Measurements from ENCODE around the gene FAF2.

Gene FAF2

GRCh38 chr5:176513788-176514187, 65.6 kb downstream of the FAF2 start:
- no peak overlapping the region for H3K27ac ChIP-seq (ENCODE audit: low read depth, low read length)
- no peak overlapping the region for H3K4me3 ChIP-seq (ENCODE audit: low read depth, low read length)
- peaks cover 5% of the 10 kb centered on the region for H3K36me3 ChIP-seq (ENCODE audit: control insufficient read depth, insufficient read depth, low read length)
- no peaks in the 10 kb centered on the region for H3K27me3 ChIP-seq (ENCODE audit: control insufficient read depth, insufficient read depth, low read length)
- H3K4me1 ChIP-seq (ENCODE audit: control insufficient read depth, insufficient read depth, low read length) = no peaks in the 10 kb centered on the region
- H3K9me3 ChIP-seq (ENCODE audit: control insufficient read depth, insufficient read depth, low read depth, low read length) = no peaks in the 10 kb centered on the region
- H3K9ac ChIP-seq (ENCODE audit: low read length) = no peak overlapping the region

- no peaks in the 10 kb centered on the region for H3K27me3 ChIP-seq (ENCODE audit: control insufficient read depth, insufficient read depth, low read length)
- no peaks in the 10 kb centered on the region for H3K9me3 ChIP-seq (ENCODE audit: control insufficient read depth, insufficient read depth, low read depth, low read length)
- H3K4me1 ChIP-seq (ENCODE audit: control insufficient read depth, insufficient read depth, low read length) = no peaks in the 10 kb centered on the region
- H3K4me3 ChIP-seq (ENCODE audit: low read depth, low read length) = no peak overlapping the region
- no peak overlapping the region for H3K27ac ChIP-seq (ENCODE audit: low read depth, low read length)
- no peaks in the 10 kb centered on the region; the same call in 1 of the 2 replicates for H3K36me3 ChIP-seq (ENCODE audit: control insufficient read depth, insufficient read depth, low read length)
- no peak overlapping the region for H3K9ac ChIP-seq (ENCODE audit: low read length)
These were observed 66.2 kb downstream of the FAF2 start for GRCh38 chr5:176514244-176514950.

GRCh38 chr5:176515396-176515795, 67.2 kb downstream of the FAF2 start:
- Histone ChIP-seq H3K27ac (ENCODE audit: low read depth, low read length) (no peak overlapping the region), H3K4me1 (ENCODE audit: control insufficient read depth, insufficient read depth, low read length) (no peaks in the 10 kb centered on the region), H3K36me3 (ENCODE audit: control insufficient read depth, insufficient read depth, low read length) (no peaks in the 10 kb centered on the region), H3K9me3 (ENCODE audit: control insufficient read depth, insufficient read depth, low read depth, low read length) (no peaks in the 10 kb centered on the region), H3K27me3 (ENCODE audit: control insufficient read depth, insufficient read depth, low read length) (no peaks in the 10 kb centered on the region), H3K9ac (ENCODE audit: low read length) (no peak overlapping the region), H3K4me3 (ENCODE audit: low read depth, low read length) (no peak overlapping the region)

- Histone ChIP-seq H3K4me3 (ENCODE audit: low read depth, low read length) (no peak overlapping the region), H3K36me3 (ENCODE audit: control insufficient read depth, insufficient read depth, low read length) (no peaks in the 10 kb centered on the region), H3K27me3 (ENCODE audit: control insufficient read depth, insufficient read depth, low read length) (no peaks in the 10 kb centered on the region), H3K27ac (ENCODE audit: low read depth, low read length) (no peak overlapping the region), H3K9ac (ENCODE audit: low read length) (no peak overlapping the region), H3K4me1 (ENCODE audit: control insufficient read depth, insufficient read depth, low read length) (no peaks in the 10 kb centered on the region), H3K9me3 (ENCODE audit: control insufficient read depth, insufficient read depth, low read depth, low read length) (no peaks in the 10 kb centered on the region)
These were observed 69.0 kb downstream of the FAF2 start for GRCh38 chr5:176517053-176517661.

GRCh38 chr5:176519810-176520720, 71.9 kb downstream of the FAF2 start:
- Histone ChIP-seq H3K36me3 (ENCODE audit: control insufficient read depth, insufficient read depth, low read length) (no peaks in the 10 kb centered on the region), H3K9me3 (ENCODE audit: control insufficient read depth, insufficient read depth, low read depth, low read length) (no peaks in the 10 kb centered on the region), H3K4me3 (ENCODE audit: low read depth, low read length) (no peak overlapping the region), H3K4me1 (ENCODE audit: control insufficient read depth, insufficient read depth, low read length) (no peaks in the 10 kb centered on the region), H3K27ac (ENCODE audit: low read depth, low read length) (no peak overlapping the region), H3K27me3 (ENCODE audit: control insufficient read depth, insufficient read depth, low read length) (no peaks in the 10 kb centered on the region), H3K9ac (ENCODE audit: low read length) (no peak overlapping the region)

GRCh38 chr5:176521286-176521685, 73.1 kb downstream of the FAF2 start:
- H3K36me3 ChIP-seq (ENCODE audit: control insufficient read depth, insufficient read depth, low read length) = no peaks in the 10 kb centered on the region
- H3K27me3 ChIP-seq (ENCODE audit: control insufficient read depth, insufficient read depth, low read length) = no peaks in the 10 kb centered on the region
- H3K27ac ChIP-seq (ENCODE audit: low read depth, low read length) = no peak overlapping the region
- H3K9ac ChIP-seq (ENCODE audit: low read length) = no peak overlapping the region
- no peaks in the 10 kb centered on the region for H3K9me3 ChIP-seq (ENCODE audit: control insufficient read depth, insufficient read depth, low read depth, low read length)
- no peak overlapping the region for H3K4me3 ChIP-seq (ENCODE audit: low read depth, low read length)
- no peaks in the 10 kb centered on the region for H3K4me1 ChIP-seq (ENCODE audit: control insufficient read depth, insufficient read depth, low read length)

- H3K27ac ChIP-seq (ENCODE audit: low read depth, low read length) = no peak overlapping the region
- H3K4me1 ChIP-seq (ENCODE audit: control insufficient read depth, insufficient read depth, low read length) = no peaks in the 10 kb centered on the region
- H3K4me3 ChIP-seq (ENCODE audit: low read depth, low read length) = no peak overlapping the region
- H3K9me3 ChIP-seq (ENCODE audit: control insufficient read depth, insufficient read depth, low read depth, low read length) = no peaks in the 10 kb centered on the region
- H3K27me3 ChIP-seq (ENCODE audit: control insufficient read depth, insufficient read depth, low read length) = no peaks in the 10 kb centered on the region
- no peaks in the 10 kb centered on the region for H3K36me3 ChIP-seq (ENCODE audit: control insufficient read depth, insufficient read depth, low read length)
- no peak overlapping the region for H3K9ac ChIP-seq (ENCODE audit: low read length)
These were observed 73.6 kb downstream of the FAF2 start for GRCh38 chr5:176521699-176522263.

GRCh38 chr5:176524138-176524537, 76.0 kb downstream of the FAF2 start:
- no peak overlapping the region for H3K4me3 ChIP-seq (ENCODE audit: low read depth, low read length)
- no peaks in the 10 kb centered on the region for H3K27me3 ChIP-seq (ENCODE audit: control insufficient read depth, insufficient read depth, low read length)
- H3K9me3 ChIP-seq (ENCODE audit: control insufficient read depth, insufficient read depth, low read depth, low read length) = no peaks in the 10 kb centered on the region
- H3K4me1 ChIP-seq (ENCODE audit: control insufficient read depth, insufficient read depth, low read length) = no peaks in the 10 kb centered on the region
- no peak overlapping the region for H3K9ac ChIP-seq (ENCODE audit: low read length)
- H3K36me3 ChIP-seq (ENCODE audit: control insufficient read depth, insufficient read depth, low read length) = peaks cover 22% of the 10 kb centered on the region
- H3K27ac ChIP-seq (ENCODE audit: low read depth, low read length) = no peak overlapping the region

GRCh38 chr5:176524987-176525386, 76.8 kb downstream of the FAF2 start:
- H3K9ac ChIP-seq (ENCODE audit: low read length) = no peak overlapping the region
- H3K4me3 ChIP-seq (ENCODE audit: low read depth, low read length) = no peak overlapping the region
- no peaks in the 10 kb centered on the region for H3K9me3 ChIP-seq (ENCODE audit: control insufficient read depth, insufficient read depth, low read depth, low read length)
- H3K27ac ChIP-seq (ENCODE audit: low read depth, low read length) = no peak overlapping the region
- H3K27me3 ChIP-seq (ENCODE audit: control insufficient read depth, insufficient read depth, low read length) = no peaks in the 10 kb centered on the region
- peaks cover 29% of the 10 kb centered on the region for H3K36me3 ChIP-seq (ENCODE audit: control insufficient read depth, insufficient read depth, low read length)
- H3K4me1 ChIP-seq (ENCODE audit: control insufficient read depth, insufficient read depth, low read length) = no peaks in the 10 kb centered on the region

GRCh38 chr5:176525677-176526076, 77.5 kb downstream of the FAF2 start:
- Histone ChIP-seq H3K4me3 (ENCODE audit: low read depth, low read length) (no peak overlapping the region), H3K9ac (ENCODE audit: low read length) (no peak overlapping the region), H3K9me3 (ENCODE audit: control insufficient read depth, insufficient read depth, low read depth, low read length) (no peaks in the 10 kb centered on the region), H3K27me3 (ENCODE audit: control insufficient read depth, insufficient read depth, low read length) (no peaks in the 10 kb centered on the region), H3K27ac (ENCODE audit: low read depth, low read length) (no peak overlapping the region), H3K4me1 (ENCODE audit: control insufficient read depth, insufficient read depth, low read length) (no peaks in the 10 kb centered on the region), H3K36me3 (ENCODE audit: control insufficient read depth, insufficient read depth, low read length) (peaks cover 33% of the 10 kb centered on the region)

- no peak overlapping the region for H3K9ac ChIP-seq (ENCODE audit: low read length)
- H3K4me3 ChIP-seq (ENCODE audit: low read depth, low read length) = no peak overlapping the region
- no peaks in the 10 kb centered on the region for H3K9me3 ChIP-seq (ENCODE audit: control insufficient read depth, insufficient read depth, low read depth, low read length)
- H3K27ac ChIP-seq (ENCODE audit: low read depth, low read length) = no peak overlapping the region
- peaks cover 41% of the 10 kb centered on the region for H3K36me3 ChIP-seq (ENCODE audit: control insufficient read depth, insufficient read depth, low read length)
- H3K27me3 ChIP-seq (ENCODE audit: control insufficient read depth, insufficient read depth, low read length) = no peaks in the 10 kb centered on the region
- no peaks in the 10 kb centered on the region for H3K4me1 ChIP-seq (ENCODE audit: control insufficient read depth, insufficient read depth, low read length)
These were observed 78.3 kb downstream of the FAF2 start for GRCh38 chr5:176526462-176526861.
